Measurements from ENCODE around the gene CELF5.
A peak's percentile ranks its signal among the peaks of the same experiment; 100 is the strongest.
"Not testable (repeated sequence)": the region's sequence is repeated elsewhere in the genome, so short reads cannot be mapped to it uniquely, and the experiment has no call there.

Gene CELF5

DNA sequence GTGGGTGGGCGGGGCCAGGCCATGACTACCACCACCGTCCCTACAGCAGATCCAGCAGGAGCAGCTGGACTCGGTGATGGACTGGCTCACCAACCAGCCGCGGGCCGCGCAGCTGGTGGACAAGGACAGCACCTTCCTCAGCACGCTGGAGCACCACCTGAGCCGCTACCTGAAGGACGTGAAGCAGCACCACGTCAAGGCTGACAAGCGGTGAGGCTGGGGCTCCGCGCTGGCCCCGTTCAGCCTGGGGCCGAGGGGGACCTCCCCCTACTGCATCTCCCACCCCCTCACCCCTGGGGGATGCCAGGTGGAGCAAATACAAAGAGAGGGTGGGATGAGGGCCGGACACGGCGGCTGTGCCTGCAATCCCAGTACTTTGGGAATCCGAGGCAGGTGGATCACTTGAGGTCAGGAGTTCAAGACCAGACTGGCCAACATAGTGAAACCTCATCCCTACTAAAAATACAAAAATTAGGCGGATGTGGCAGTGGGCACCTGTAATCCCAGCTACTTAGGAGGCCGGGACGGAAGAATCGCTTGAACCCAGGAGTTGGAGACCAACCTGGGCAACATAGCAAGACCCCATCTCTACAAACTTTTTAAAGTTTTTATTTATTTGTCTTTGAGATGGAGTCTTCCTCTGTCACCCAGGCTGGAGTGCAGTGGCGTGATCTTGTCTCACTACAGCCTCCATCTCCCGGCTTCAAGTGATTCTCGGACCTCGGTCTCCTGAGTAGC is 18.1 kb upstream of the CELF5 start:
- DNase-seq: no peak

DNA sequence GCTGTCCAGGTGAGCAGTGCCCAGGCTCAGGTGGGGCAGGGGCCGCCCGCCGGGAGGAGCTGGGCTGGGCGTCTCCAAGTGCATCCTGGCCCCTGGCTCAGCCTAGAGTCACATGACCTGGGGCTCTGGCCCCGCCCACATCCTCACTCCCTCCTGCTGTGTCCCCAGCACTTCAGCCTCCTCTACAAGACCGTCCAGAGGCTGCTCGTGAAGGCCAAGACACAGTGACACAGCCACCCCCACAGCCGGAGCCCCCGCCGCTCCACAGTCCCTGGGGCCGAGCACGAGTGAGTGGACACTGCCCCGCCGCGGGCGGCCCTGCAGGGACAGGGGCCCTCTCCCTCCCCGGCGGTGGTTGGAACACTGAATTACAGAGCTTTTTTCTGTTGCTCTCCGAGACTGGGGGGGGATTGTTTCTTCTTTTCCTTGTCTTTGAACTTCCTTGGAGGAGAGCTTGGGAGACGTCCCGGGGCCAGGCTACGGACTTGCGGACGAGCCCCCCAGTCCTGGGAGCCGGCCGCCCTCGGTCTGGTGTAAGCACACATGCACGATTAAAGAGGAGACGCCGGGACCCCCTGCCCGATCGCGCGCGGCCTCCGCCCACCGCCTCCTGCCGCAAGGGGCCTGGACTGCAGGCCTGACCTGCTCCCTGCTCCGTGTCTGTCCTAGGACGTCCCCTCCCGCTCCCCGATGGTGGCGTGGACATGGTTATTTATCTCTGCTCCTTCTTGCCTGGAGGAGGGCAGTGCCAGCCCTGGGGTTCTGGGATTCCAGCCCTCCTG is 16.8 kb upstream of the CELF5 start:
- no peak for DNase-seq

DNA sequence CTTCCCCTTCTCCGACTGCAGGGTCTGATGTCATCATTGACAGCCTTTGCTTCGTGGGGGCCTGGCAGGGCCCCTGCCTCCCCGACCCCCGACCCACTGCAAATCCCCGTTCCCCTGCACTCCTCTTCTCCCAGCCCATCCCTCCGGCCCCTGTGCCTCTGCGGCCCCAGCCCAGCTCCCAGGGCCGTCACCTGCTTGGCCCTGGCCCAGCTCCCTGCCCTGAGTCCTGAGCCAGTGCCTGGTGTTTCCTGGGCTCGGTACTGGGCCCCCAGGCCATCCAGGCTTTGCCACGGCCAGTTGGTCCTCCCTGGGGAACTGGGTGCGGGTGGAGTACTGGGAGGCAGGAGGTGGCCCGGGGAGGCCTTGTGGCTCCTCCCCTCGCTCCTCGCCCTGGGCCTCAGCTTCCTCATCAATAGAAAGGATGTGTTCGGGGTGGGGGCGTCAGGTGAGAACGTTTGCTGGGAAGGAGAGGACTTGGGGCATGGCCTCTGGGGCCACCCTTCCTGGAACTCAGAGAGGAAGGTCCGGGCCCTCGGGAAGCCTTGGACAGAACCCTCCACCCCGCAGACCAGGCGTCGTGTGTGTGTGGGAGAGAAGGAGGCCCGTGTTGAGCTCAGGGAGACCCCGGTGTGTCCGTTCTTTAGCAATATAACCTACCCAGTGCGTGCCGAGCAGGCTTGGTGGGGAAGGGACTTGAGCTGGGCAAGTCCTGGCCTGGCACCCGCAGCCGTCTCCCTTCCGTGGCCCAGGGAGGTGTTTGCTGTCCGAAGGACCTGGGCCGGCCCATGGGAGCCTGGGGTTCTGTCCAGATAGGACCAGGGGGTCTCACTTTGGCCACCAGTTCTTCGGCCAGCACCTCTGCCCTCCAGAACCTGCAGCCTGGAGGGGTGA is 15.9 kb upstream of the CELF5 start:
- DNase-seq: no peak

DNA sequence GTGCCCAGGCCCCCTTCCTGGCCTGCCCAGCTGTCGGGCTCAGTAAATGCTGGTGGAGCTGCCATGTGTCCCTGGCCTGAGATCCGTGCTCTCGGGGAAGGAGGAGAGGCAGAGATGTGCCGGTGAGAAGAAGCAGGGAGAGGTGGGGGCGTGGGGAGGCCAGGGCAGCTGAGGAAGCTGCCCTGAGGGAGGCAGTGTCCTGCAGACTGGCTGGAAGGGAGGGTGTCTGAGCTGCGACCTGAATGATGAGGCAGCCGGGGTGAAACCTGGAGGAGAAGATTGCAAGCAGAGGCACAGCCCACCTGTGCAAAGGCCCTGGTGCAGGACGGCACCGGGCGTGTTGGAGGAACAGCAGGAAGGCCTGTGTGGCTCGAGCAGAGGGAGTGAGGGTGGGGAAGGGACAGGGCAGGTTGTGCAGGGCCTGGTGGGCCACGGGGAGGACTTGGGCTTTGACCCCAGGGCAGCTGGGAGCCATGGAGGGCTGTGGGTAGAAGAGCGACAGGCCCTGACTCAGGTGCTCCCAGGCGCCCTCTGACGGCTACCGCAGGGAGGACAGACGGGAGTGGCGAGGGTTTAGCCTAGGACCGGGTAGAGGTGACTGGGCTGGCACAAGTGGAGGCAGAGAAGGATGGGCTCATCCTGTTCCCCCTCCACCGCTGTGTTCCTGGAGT is 14.0 kb upstream of the CELF5 start:
- peak in 3 of 56 donors; percentile 4 to 23 (median 14) for DNase-seq

DNA sequence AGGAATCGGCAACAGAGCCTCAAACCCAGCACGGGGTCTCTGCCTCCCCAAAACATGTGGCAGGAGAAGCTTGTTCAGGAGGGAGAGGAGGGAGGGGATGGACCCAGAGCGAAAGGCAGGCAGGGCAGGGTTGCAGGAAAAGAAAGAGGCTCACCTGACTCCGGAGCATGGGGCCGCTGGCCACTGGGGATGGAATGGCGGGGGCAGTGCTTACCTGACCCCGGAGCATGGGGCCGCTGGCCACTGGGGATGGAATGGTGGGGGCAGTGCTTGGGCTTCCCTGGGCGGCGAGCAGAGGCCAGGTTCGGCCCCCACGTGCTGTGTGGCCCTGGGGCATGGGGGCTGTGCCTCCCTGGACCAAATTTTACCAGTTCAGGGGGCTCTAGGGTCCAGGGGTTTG is 13.3 kb upstream of the CELF5 start:
- DNase-seq: no peak

DNA sequence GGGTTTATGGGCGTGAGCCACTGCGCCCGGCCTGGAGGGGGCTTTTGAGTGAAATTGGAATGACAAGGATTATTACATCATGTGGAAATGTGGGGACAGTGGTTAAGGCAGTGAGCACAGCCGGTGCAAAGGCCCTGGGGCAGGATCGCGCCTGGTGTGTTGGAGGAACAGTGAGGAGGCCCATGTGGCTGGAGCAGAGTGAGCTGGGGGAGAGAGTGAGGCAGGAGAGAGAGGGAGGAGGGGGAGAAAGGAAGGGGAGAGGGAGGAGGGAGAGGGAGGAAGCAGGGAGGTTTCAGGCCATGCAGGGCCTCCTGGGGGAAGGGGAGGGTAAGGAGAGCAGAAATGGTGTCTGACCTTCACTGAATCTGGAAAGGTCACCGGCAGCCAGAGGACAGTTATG is 11.3 kb upstream of the CELF5 start:
- no peak for DNase-seq

DNA sequence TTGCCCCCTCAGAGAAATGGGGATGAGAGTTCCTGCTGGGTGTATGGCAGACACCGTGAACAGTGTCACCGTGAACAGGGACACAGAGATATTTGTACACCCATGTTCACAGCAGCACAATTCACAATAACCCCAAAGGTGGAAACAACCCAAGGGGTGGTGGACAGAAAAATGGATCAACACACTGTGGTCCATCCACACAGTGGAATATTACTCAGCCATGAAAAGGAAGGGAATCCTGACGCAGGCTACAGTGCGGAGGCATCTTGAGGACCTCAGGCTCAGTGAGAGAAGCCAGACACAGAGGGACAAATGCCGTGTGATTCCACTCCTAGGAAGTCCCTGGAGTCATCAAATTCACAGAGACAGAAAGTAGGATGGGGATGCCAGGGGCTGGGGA is 7.6 kb upstream of the CELF5 start:
- DNase-seq: no peak

DNA sequence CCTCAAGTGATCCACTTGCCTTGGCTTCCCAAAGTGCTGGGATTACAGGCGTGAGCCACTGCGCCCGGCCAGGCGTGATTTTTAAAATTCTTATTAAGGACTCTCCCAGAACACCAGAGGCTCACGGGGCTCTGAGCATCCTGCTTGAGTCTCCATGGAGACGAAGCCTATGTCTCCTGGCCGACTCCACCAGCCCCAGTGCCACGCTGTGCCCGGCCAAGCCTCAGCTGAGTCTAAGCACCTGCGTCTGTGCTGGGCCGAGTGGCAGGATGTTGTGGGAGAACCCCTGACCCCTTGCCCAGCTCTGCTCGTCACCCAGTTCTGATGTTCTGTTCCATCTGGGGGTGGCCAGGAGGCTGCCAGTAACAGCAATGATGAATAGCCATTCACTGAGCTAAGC is 3.9 kb upstream of the CELF5 start:
- no peak for DNase-seq

DNA sequence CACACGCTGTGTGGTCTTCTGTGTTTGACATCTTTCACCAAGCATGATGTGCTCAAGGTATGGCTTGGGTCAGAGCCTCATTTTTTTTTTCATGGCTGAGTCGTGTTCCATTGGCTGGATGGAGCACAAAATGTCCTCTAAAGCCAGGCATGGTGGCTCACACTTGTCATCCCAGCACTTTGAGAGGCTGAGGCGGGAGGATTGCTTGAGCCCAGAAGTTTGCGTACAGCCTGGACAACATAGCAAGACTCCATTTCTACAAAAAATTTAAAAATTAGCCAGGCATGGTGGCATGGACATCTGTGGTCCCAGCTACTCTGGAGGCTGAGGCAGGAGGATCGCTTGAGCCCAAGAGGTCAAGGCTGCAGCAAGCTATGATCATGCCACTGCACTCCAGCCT is 2.9 kb upstream of the CELF5 start:
- DNase-seq: not testable (repeated sequence)

DNA sequence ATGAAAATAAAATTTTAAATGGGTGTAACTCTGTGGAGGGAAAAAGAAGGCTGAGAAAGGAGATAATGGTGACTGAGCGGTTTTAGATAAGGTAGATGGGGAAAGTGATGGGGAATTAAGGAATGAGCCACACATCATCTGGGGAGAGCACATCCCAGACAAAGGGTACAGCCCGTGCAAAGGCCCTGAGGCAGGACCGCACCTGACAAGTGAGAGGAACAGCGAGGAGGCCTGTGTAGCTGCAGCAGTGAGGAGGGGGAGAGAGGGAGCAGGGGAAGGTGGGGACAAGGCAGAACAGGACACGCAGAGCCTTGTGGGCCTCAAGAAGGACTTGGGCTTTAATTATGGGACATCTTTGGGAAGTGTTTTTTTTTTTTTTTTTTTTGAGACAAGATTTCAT is 1.8 kb upstream of the CELF5 start:
- DNase-seq: no peak

DNA sequence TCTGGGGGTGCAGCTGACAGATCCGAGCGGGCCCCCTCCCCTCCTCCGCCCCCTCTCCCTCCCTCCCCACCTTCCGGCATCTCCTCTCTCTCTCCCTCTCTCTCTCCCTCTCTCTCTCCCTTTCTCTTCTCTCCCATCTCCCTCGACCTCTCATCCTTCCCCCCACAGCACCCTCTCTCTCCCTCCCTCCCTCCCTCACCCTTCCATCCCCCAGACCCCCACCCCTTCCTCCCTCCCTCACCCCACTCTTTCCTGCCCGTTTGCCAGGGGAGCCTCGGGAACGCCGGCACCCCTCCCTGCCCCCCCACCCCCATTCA is 666 bp downstream of the CELF5 start:
- peak in 3 of 56 donors; percentile 15 to 25 (median 19) for DNase-seq

DNA sequence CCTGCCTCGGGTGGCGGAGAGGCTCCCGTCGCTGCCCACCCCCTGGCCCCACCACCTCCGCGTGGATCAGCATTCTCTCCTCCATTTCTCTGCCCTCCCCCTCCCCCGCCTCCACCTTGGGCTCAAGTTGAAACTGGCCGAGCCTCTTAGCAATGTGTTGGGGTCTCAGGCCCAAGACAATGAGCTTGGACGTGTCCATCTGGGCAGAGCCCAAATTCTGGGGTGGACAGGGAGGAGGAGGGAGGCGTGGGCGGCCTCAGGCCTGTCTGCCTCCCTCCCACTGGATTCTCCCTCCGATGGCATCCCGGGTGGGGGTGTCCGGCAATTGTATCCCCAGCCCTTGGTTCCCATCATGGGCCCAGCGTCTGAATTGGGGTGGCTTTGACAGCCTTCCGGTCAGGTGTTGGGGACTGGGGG is 1.2 kb downstream of the CELF5 start:
- DNase-seq: peak in 1 of 56 donors; percentile 2

DNA sequence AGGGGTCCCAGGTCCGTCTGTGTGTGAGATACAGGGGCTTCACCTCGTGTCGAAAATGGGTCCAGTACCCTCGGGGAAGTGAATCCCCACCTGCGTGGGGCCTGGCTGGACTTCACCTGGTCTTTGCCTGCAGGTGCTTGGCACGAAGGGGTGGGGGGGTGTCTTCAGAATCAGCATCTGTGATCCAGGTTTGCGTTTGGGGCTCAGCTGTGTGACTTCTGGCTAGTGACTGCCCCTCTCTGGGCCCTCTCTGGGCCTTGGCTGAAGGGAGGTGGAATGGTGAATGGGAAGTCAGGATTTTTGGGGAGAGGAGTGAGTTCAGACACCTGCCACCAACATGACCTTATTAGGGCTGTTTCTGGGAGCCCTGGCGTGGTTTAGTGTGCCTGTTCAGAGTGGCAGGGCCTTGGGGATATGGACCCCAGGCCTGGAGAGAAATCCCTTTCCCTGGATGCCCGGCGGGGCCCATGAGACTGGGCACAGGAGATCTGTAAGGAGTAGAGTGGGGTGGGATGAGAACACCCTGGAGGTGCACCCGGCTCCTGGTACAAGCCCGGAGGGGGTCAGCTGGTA is 2.7 kb downstream of the CELF5 start:
- DNase-seq: no peak

DNA sequence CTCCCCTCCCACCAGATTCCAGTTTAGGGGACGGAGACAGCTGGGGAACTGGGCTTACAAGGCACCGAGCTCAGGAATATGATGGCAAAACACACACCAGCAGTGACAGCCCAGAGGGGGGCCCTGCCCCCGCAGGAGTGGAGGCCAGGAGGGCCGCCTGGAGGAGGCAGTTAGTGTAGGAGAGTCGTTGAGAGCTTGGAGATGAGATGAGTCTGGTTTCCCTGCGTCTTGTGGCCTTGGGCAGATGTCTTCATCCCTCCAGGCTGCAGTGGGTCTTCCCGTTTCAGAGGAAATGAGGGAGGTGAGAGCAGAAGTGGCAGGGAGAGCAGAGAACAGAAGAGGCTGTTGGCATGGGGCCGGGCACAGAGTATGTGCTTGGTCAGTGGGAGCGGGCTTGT is 4.9 kb downstream of the CELF5 start:
- DNase-seq: no peak

DNA sequence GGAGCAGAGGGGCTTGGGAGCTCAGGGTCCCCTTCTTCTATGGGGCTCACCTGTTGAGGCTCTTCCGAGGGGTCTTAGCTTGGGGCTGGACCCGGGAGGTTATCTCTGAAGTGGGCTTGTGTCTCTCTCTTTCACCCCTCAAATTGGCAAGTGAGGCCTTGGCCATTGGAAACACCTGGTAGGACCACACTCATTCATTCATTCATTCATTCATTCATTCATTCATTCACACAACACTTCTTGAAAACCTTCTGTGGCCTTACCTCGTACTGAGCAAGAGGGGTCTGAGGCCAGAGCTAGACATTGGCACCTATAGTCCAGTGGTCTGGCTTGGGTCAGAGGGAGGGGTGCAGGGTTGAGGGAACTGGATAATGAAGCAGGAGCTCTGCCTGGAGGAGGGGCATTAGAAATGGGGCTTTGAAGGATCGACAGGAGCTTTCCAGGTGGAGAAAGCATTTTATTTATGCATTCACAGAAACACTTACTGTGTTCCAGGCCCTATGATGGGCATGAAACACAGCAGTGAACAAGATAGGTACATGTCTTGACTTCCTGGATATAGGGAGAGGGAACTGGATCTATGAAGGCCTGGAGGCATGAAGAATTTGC is 5.5 kb downstream of the CELF5 start:
- no peak for DNase-seq

DNA sequence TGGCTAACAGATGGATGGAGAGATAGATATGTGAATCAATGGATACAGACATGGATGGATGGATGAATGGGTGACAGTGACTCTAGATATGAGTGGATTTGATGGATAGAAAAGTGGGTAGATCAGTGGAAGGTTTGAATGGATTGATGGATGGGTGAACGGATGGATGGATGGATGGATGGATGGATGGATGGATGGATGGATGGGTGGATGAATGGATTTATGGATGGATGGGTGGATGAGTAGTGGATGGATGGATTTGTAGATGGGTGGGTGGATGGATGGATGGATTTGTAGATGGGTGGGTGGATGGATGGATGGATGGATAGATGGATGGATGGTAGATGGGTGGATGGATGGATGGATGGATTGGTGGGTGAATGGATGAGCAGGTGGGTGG is 6.8 kb downstream of the CELF5 start:
- DNase-seq: no peak

DNA sequence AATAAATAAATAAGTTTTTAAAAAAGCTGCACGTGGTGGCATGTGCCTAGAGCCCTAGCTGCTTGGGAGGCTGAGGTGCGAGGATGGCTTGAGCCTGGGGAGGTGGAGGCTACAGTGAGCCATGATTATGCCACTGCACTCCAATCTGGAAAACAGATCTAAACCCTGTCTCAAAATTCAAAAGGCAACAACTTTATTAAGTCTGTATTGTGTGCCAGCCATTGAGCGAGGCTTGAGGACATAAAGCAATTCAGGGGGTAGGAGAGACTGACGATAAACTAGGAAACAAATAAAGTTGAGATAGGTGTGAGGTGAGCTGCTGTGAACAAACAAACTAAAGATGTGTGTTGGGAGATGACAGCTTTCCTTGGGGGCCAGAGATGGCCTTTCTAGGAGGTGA is 8.7 kb downstream of the CELF5 start:
- DNase-seq: no peak

DNA sequence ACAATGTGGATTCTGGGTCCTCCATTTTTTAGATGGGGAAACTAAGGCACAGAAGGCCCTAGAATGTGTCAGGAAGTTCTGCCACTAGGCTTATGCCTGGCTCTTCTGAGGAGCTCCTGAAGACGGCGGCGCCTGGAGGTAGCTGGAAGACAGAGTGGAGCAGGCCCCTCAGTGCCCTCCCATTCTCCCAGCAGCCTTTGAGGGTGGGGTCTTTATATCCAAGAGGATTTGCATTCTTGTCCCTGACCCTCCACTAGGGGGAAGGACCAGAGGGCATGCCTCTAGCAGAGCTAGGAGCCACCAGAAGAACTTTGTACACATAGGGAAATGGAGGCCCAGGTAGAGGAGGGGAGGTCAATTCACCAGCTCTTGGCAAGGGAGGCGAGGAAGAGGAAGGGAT is 9.4 kb downstream of the CELF5 start:
- DNase-seq: no peak

DNA sequence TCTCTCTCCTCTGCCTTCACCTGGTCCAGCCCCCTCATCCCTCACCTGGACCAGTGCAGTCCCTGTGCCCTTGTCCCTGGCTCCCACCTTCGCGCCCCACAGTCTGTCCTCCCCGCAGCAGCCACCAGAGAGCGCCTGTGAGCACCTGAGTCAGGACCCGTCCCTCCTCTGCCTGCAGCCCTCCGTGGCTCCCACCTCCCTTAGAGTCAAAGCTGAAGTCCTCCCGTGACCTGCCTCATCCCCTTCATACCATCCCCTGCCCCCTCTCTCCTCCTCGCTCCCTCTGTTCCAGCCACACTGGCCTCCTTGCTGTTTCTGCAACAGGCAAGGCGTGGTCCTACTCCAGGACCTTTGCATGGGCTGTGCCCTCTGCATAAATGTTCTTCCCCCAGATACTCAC is 10.3 kb downstream of the CELF5 start:
- DNase-seq: no peak

DNA sequence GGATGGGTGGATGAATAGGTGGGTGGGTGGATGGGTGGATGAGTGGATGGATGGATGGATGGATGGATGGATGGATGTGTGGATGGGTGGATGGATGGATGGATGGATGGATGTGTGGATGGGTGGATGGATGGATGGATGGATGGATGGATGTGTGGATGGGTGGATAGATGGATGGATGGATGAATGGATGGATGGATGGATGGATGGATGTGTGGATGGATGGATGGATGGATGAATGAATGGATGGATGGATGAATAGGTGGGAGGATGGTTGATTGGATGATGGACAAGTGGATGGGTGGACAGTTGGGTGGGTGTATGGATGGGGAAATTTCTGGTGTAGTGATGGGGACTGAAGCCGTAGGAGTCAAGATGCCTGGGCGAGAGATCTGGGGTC is 11.1 kb downstream of the CELF5 start:
- DNase-seq: not testable (repeated sequence)

DNA sequence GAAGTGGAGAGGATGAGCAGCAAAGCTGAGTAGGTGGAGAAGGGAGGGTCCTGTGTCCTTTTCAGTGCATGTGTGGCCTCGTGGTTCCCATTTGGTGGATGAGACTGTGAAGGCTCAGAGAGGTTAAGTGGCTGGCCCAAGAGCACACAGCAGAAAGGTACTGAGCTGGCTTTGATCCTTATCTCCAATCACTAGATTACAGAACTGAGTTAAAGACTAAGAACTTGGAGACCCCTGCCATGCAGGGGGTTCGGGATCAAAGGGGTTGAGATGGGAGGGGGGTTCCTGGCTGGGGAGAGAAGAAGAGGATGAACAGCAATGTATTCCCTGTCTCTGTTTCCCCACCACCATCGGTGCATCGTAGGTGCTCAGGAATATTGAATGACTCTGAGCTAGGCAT is 11.8 kb downstream of the CELF5 start:
- DNase-seq: no peak
